BLaER1 (cell line): ENCODE measurements around the gene SNX9.

Source experiments
- H3K27ac ChIP-seq: shearing (Covaris generic); formaldehyde crosslinking; 2 replicates; pipeline ENCODE4 v1.8.1; 2022
- H3K27me3 ChIP-seq: shearing (Covaris generic); formaldehyde crosslinking; 2 replicates; pipeline ENCODE4 v1.8.1; 2022
- H3K36me3 ChIP-seq: shearing (Covaris generic); formaldehyde crosslinking; 2 replicates; pipeline ENCODE4 v1.8.1; 2022
- H3K4me1 ChIP-seq: shearing (Covaris generic); formaldehyde crosslinking; 2 replicates; pipeline ENCODE4 v1.8.1; 2022
- H3K4me2 ChIP-seq: shearing (Covaris generic); formaldehyde crosslinking; 2 replicates; pipeline ENCODE4 v1.8.1; 2022
- H3K4me3 ChIP-seq: shearing (Covaris generic); formaldehyde crosslinking; 2 replicates; pipeline ENCODE4 v1.8.1; 2022
- H3K9ac ChIP-seq: shearing (Covaris generic); formaldehyde crosslinking; 2 replicates; pipeline ENCODE4 v1.8.1; 2022
- H3K9me3 ChIP-seq: shearing (Covaris generic); formaldehyde crosslinking; 2 replicates; pipeline ENCODE4 v1.8.1; 2022
- H4K20me1 ChIP-seq: shearing (Covaris generic); formaldehyde crosslinking; 2 replicates; pipeline ENCODE4 v1.8.1; 2022
- Cebpa-rat ChIP-seq: shearing (Covaris generic); IDR thresholded peaks from 2 replicates; pipeline ENCODE4 v1.8.1; 2022

SNX9 gene

GRCh38 chr6:157800420-157801237 is 22.4 kb upstream of the SNX9 start:
- peaks cover 3% of the 10 kb centered on the region; the same call in 1 of the 2 replicates for H3K9me3 ChIP-seq
- no peaks in the 10 kb centered on the region for H4K20me1 ChIP-seq
- no peaks in the 10 kb centered on the region for H3K4me1 ChIP-seq
- no peak for TF ChIP-seq Cebpa-rat
- H3K36me3 ChIP-seq = no peaks in the 10 kb centered on the region
- no peak overlapping the region for H3K27ac ChIP-seq
- H3K4me3 ChIP-seq = no peak overlapping the region
- H3K4me2 ChIP-seq = no peak overlapping the region
- no peak overlapping the region for H3K9ac ChIP-seq
- H3K27me3 ChIP-seq = no peaks in the 10 kb centered on the region

- Histone ChIP-seq H3K4me2 (no peak overlapping the region), H3K9ac (no peak overlapping the region), H3K4me3 (no peak overlapping the region), H3K27me3 (no peaks in the 10 kb centered on the region), H3K36me3 (no peaks in the 10 kb centered on the region), H4K20me1 (no peaks in the 10 kb centered on the region), H3K9me3 (peaks cover 15% of the 10 kb centered on the region), H3K4me1 (no peaks in the 10 kb centered on the region), H3K27ac (no peak overlapping the region)
- no peak for TF ChIP-seq Cebpa-rat
These were observed 18.4 kb upstream of the SNX9 start for GRCh38 chr6:157804448-157805327.

- Histone ChIP-seq H4K20me1 (no peaks in the 10 kb centered on the region), H3K4me1 (no peaks in the 10 kb centered on the region), H3K4me3 (no peak overlapping the region), H3K4me2 (no peak overlapping the region), H3K27ac (no peak overlapping the region), H3K27me3 (no peaks in the 10 kb centered on the region), H3K36me3 (no peaks in the 10 kb centered on the region), H3K9ac (no peak overlapping the region), H3K9me3 (peaks cover 15% of the 10 kb centered on the region)
- no peak for TF ChIP-seq Cebpa-rat
These were observed 16.8 kb upstream of the SNX9 start for GRCh38 chr6:157806131-157806855.

GRCh38 chr6:157806856-157807215 is 16.2 kb upstream of the SNX9 start:
- H3K4me3 ChIP-seq = no peak overlapping the region
- no peaks in the 10 kb centered on the region for H3K27me3 ChIP-seq
- no peak overlapping the region for H3K27ac ChIP-seq
- no peaks in the 10 kb centered on the region for H4K20me1 ChIP-seq
- no peaks in the 10 kb centered on the region for H3K4me1 ChIP-seq
- no peak overlapping the region for H3K4me2 ChIP-seq
- no peak overlapping the region for H3K9ac ChIP-seq
- H3K9me3 ChIP-seq = peaks cover 15% of the 10 kb centered on the region
- H3K36me3 ChIP-seq = no peaks in the 10 kb centered on the region
- no peak for TF ChIP-seq Cebpa-rat

- H3K4me2 ChIP-seq = no peak overlapping the region
- no peaks in the 10 kb centered on the region for H3K27me3 ChIP-seq
- no peak overlapping the region for H3K4me3 ChIP-seq
- peaks cover 15% of the 10 kb centered on the region for H3K9me3 ChIP-seq
- H3K9ac ChIP-seq = no peak overlapping the region
- no peak for TF ChIP-seq Cebpa-rat
- H3K27ac ChIP-seq = no peak overlapping the region
- H4K20me1 ChIP-seq = no peaks in the 10 kb centered on the region
- H3K36me3 ChIP-seq = no peaks in the 10 kb centered on the region
- H3K4me1 ChIP-seq = no peaks in the 10 kb centered on the region; the same call in 1 of the 2 replicates
These were observed 14.6 kb upstream of the SNX9 start for GRCh38 chr6:157808405-157808950.

- peaks cover 14% of the 10 kb centered on the region for H3K9me3 ChIP-seq
- H3K27me3 ChIP-seq = no peaks in the 10 kb centered on the region
- H3K4me2 ChIP-seq = no peak overlapping the region
- no peak overlapping the region for H3K4me3 ChIP-seq
- no peaks in the 10 kb centered on the region for H3K36me3 ChIP-seq
- H4K20me1 ChIP-seq = no peaks in the 10 kb centered on the region
- peaks cover 11% of the 10 kb centered on the region for H3K4me1 ChIP-seq
- H3K9ac ChIP-seq = no peak overlapping the region
- TF ChIP-seq Cebpa-rat = no peak
- no peak overlapping the region for H3K27ac ChIP-seq
These were observed 13.4 kb upstream of the SNX9 start for GRCh38 chr6:157809613-157810012.

- Histone ChIP-seq H3K4me3 (no peak overlapping the region), H3K4me1 (peaks cover 26% of the 10 kb centered on the region), H3K9ac (no peak overlapping the region), H3K36me3 (no peaks in the 10 kb centered on the region), H3K27ac (no peak overlapping the region), H3K4me2 (no peak overlapping the region), H3K9me3 (peaks cover 12% of the 10 kb centered on the region), H3K27me3 (no peaks in the 10 kb centered on the region), H4K20me1 (no peaks in the 10 kb centered on the region)
- no peak for TF ChIP-seq Cebpa-rat
These were observed 11.9 kb upstream of the SNX9 start for GRCh38 chr6:157811137-157811475.

GRCh38 chr6:157811476-157812173 is 11.4 kb upstream of the SNX9 start:
- Histone ChIP-seq H3K27ac (no peak overlapping the region), H4K20me1 (no peaks in the 10 kb centered on the region), H3K27me3 (no peaks in the 10 kb centered on the region), H3K9me3 (peaks cover 12% of the 10 kb centered on the region), H3K9ac (no peak overlapping the region), H3K4me1 (peaks cover 26% of the 10 kb centered on the region), H3K36me3 (no peaks in the 10 kb centered on the region), H3K4me3 (no peak overlapping the region), H3K4me2 (no peak overlapping the region)
- no peak for TF ChIP-seq Cebpa-rat

- H3K27ac ChIP-seq = no peak overlapping the region
These were observed 10.4 kb upstream of the SNX9 start for GRCh38 chr6:157812425-157813171.

More at GRCh38 chr6:157812425-157813171, 10.4 kb upstream of the SNX9 start:
- no peak overlapping the region for H3K4me2 ChIP-seq
- H3K4me3 ChIP-seq = no peak overlapping the region
- H3K9ac ChIP-seq = no peak overlapping the region
- H4K20me1 ChIP-seq = no peaks in the 10 kb centered on the region
- H3K27me3 ChIP-seq = no peaks in the 10 kb centered on the region
- H3K36me3 ChIP-seq = no peaks in the 10 kb centered on the region
- H3K4me1 ChIP-seq = peaks cover 26% of the 10 kb centered on the region
- no peak for TF ChIP-seq Cebpa-rat
- peaks cover 10% of the 10 kb centered on the region for H3K9me3 ChIP-seq
